ENCODE measurements around the gene CPT1A. TPM values are rescaled to one million over a fixed set of nuclear protein-coding genes. Genes with fewer than 3 reads are reported as not detected.

CPT1A gene
- total RNA-seq, 2 experiments from 2014 or later = 11.3 to 13.2 TPM

- Histone ChIP-seq H3K4me3 (ENCODE audit: low read length) (no peak overlapping the region), H3K36me3 (ENCODE audit: insufficient read depth, low read length) (peaks cover 68% of the 10 kb centered on the region), H3K9me3 (ENCODE audit: control insufficient read depth in 1 of 2, insufficient read depth in 1 of 2, low read length in 2 of 2) (no peaks in the 10 kb centered on the region), H3K4me1 (ENCODE audit: insufficient read depth, low read length) (no peaks in the 10 kb centered on the region), H3K27ac (ENCODE audit: low read depth in 1 of 2, low read length in 2 of 2) (no peak overlapping the region), H3K27me3 (ENCODE audit: control insufficient read depth in 1 of 2, insufficient read depth in 2 of 2, low read length in 2 of 2) (no peaks in the 10 kb centered on the region)
- intact Hi-C loops (cut with DNase I, micrococcal nuclease) = no loop called here
- no peak overlapping the region for H3K4me3 Mint-ChIP-seq
- no peak overlapping the region for H3K27ac Mint-ChIP-seq
- H3K9me3 Mint-ChIP-seq = no peaks in the 10 kb centered on the region
- TF ChIP-seq, protein P1, sequence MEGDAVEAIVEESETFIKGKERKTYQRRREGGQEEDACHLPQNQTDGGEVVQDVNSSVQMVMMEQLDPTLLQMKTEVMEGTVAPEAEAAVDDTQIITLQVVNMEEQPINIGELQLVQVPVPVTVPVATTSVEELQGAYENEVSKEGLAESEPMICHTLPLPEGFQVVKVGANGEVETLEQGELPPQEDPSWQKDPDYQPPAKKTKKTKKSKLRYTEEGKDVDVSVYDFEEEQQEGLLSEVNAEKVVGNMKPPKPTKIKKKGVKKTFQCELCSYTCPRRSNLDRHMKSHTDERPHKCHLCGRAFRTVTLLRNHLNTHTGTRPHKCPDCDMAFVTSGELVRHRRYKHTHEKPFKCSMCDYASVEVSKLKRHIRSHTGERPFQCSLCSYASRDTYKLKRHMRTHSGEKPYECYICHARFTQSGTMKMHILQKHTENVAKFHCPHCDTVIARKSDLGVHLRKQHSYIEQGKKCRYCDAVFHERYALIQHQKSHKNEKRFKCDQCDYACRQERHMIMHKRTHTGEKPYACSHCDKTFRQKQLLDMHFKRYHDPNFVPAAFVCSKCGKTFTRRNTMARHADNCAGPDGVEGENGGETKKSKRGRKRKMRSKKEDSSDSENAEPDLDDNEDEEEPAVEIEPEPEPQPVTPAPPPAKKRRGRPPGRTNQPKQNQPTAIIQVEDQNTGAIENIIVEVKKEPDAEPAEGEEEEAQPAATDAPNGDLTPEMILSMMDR (IDR thresholded peaks at IDR 0.05) = no peak
- H3K4me1 Mint-ChIP-seq (ENCODE audit: low read depth) = no peaks in the 10 kb centered on the region
- ChIA-PET CTCF (no interaction called here), POLR2A (no interaction called here)
- no peak for DNase-seq
- no peaks in the 10 kb centered on the region for H3K27me3 Mint-ChIP-seq
- H3K36me3 Mint-ChIP-seq (ENCODE audit: low read depth) = peaks cover 90% of the 10 kb centered on the region
- ATAC-seq (ENCODE audit: poor library complexity) = no peak
These were observed 63.5 kb downstream of the CPT1A start for GRCh38 chr11:68778205-68778604.

DNA sequence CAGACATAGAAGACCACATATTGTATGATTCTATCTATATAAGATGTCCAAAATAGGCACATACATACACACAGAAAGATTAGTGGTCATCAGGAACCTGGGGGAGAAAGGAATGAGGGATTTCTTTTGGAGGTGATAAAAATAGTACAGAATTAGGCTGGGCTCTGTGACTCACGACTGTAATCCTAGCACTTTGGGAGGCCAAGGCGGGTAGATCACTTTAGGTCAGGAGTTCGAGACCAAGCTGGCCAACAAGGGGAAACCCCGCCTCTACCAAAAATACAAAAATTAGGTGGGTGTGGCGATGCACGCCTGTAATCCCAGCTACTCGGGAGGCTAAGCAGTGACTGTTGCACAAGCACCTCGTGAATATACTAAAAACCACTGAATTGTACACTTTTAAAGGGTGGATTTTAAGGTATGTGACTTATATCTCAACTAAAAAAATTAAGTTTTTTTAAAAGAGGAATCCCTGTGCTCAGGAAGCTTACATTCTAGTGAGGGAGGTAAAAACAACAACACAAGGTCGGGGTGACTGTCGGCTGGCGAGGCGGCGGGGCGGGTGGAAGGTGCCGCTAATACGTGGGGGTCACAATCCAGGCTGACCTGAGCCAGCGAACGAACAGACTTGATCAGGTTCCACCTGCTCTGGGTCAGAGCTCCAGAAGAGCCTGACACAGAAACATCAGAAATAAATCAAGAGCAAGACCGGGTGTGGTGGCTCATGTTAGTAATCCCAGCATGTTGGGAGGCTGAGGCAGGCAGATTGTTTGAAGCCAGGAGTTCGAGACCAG, 65.1 kb downstream of the CPT1A start:
- H3K36me3 Mint-ChIP-seq (ENCODE audit: low read depth) = peaks cover 89% of the 10 kb centered on the region
- no peak overlapping the region for H3K4me3 Mint-ChIP-seq
- H3K4me3 ChIP-seq (ENCODE audit: low read length) = no peak overlapping the region
- H3K36me3 ChIP-seq (ENCODE audit: insufficient read depth, low read length) = peaks cover 74% of the 10 kb centered on the region
- no peaks in the 10 kb centered on the region for H3K27me3 Mint-ChIP-seq
- no peaks in the 10 kb centered on the region for H3K4me1 Mint-ChIP-seq (ENCODE audit: low read depth)
- no peaks in the 10 kb centered on the region for H3K27me3 ChIP-seq (ENCODE audit: control insufficient read depth in 1 of 2, insufficient read depth in 2 of 2, low read length in 2 of 2)
- H3K9me3 Mint-ChIP-seq = no peaks in the 10 kb centered on the region
- no peak overlapping the region for H3K27ac Mint-ChIP-seq
- no peak overlapping the region for H3K27ac ChIP-seq (ENCODE audit: low read depth in 1 of 2, low read length in 2 of 2)
- DNase-seq = no peak
- ATAC-seq (ENCODE audit: poor library complexity) = no peak
- TF ChIP-seq, protein P1 (IDR thresholded peaks at IDR 0.05) = no peak
- no peaks in the 10 kb centered on the region for H3K9me3 ChIP-seq (ENCODE audit: control insufficient read depth in 1 of 2, insufficient read depth in 1 of 2, low read length in 2 of 2)
- no peaks in the 10 kb centered on the region for H3K4me1 ChIP-seq (ENCODE audit: insufficient read depth, low read length)
- intact Hi-C loops (cut with DNase I, micrococcal nuclease) = no loop called here
- POLR2A ChIA-PET = no interaction called here
- CTCF ChIA-PET = no interaction called here

DNA sequence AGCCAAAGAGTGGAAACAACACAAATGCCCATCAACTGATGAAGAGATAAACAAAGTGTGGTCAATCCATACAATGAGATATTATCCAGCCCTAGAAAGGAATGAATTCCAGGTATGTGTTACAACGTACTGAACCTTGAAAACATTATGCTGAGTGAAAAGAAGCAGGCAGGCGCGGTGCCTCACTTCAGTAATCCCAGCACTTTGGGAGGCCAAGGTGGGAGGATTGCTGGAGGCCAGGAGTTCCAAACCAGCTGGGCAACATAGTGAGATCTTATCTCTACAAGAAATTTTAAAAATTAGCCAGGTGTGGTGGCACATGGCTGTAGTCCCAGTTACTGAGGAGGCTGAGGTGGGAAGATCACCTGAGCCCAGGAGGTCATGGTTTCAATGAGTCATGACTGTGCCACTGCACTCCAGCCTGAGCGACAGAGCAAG, 65.7 kb downstream of the CPT1A start:
- H3K27ac Mint-ChIP-seq = no peak overlapping the region
- POLR2A ChIA-PET = no interaction called here
- no peaks in the 10 kb centered on the region for H3K9me3 Mint-ChIP-seq
- no peak overlapping the region for H3K4me3 Mint-ChIP-seq
- peaks cover 90% of the 10 kb centered on the region for H3K36me3 Mint-ChIP-seq (ENCODE audit: low read depth)
- no peaks in the 10 kb centered on the region for H3K4me1 Mint-ChIP-seq (ENCODE audit: low read depth)
- Histone ChIP-seq H3K9me3 (ENCODE audit: control insufficient read depth in 1 of 2, insufficient read depth in 1 of 2, low read length in 2 of 2) (no peaks in the 10 kb centered on the region), H3K27ac (ENCODE audit: low read depth in 1 of 2, low read length in 2 of 2) (no peak overlapping the region), H3K27me3 (ENCODE audit: control insufficient read depth in 1 of 2, insufficient read depth in 2 of 2, low read length in 2 of 2) (no peaks in the 10 kb centered on the region), H3K4me1 (ENCODE audit: insufficient read depth, low read length) (no peaks in the 10 kb centered on the region), H3K36me3 (ENCODE audit: insufficient read depth, low read length) (peaks cover 74% of the 10 kb centered on the region), H3K4me3 (ENCODE audit: low read length) (no peak overlapping the region)
- intact Hi-C loops (cut with DNase I, micrococcal nuclease) = no loop called here
- CTCF ChIA-PET = no interaction called here
- ATAC-seq (ENCODE audit: poor library complexity) (no peak), DNase-seq (no peak)
- no peaks in the 10 kb centered on the region for H3K27me3 Mint-ChIP-seq
- TF ChIP-seq, protein P1 (IDR thresholded peaks at IDR 0.05) = no peak
